GM19438 (cell line): ENCODE measurements around the gene CACNA1G.

ENCODE experiments used
- ATAC-seq: cut with Tn5 transposase; IDR thresholded peaks from one replicate; pipeline ENCODE4 v1.9.1; 2021; ENCODE audit warnings: low read depth; ENCODE audit not compliant: unreplicated experiment

Gene CACNA1G

GRCh38 chr17:50629902-50630301 lies 69.4 kb downstream of the CACNA1G start:
- no peak for ATAC-seq

- no peak for ATAC-seq
Measured at GRCh38 chr17:50630524-50631194, 70.1 kb downstream of the CACNA1G start.

GRCh38 chr17:50631195-50631907 lies 70.8 kb downstream of the CACNA1G start:
- ATAC-seq: no peak

GRCh38 chr17:50631908-50632571 lies 71.5 kb downstream of the CACNA1G start:
- no peak for ATAC-seq

GRCh38 chr17:50632637-50633036 lies 72.1 kb downstream of the CACNA1G start:
- ATAC-seq: no peak

GRCh38 chr17:50633683-50634082 lies 73.2 kb downstream of the CACNA1G start:
- ATAC-seq: no peak

- ATAC-seq: no peak
Measured at GRCh38 chr17:50634224-50634914, 73.9 kb downstream of the CACNA1G start, which contains the start of gene ABCC3. Gene ABCC3, plus strand, starts transcription at chr17:50634881. Its CDS starts 56 bp downstream, at chr17:50634937.

GRCh38 chr17:50634915-50635731 lies 74.6 kb downstream of the CACNA1G start:
- ATAC-seq: no peak

- no peak for ATAC-seq
Measured at GRCh38 chr17:50635732-50635981, 75.1 kb downstream of the CACNA1G start.

GRCh38 chr17:50635982-50636803 lies 75.7 kb downstream of the CACNA1G start:
- no peak for ATAC-seq

GRCh38 chr17:50636804-50637195 lies 76.3 kb downstream of the CACNA1G start:
- no peak for ATAC-seq

- no peak for ATAC-seq
Measured at GRCh38 chr17:50637829-50638605, 77.5 kb downstream of the CACNA1G start.

- no peak for ATAC-seq
Measured at GRCh38 chr17:50638606-50638965, 78.1 kb downstream of the CACNA1G start.

- no peak for ATAC-seq
Measured at GRCh38 chr17:50638966-50639713, 78.6 kb downstream of the CACNA1G start.

- ATAC-seq: no peak
Measured at GRCh38 chr17:50640686-50641351, 80.3 kb downstream of the CACNA1G start.

GRCh38 chr17:50641357-50641756 lies 80.8 kb downstream of the CACNA1G start:
- no peak for ATAC-seq

GRCh38 chr17:50642071-50642721 lies 81.7 kb downstream of the CACNA1G start:
- no peak for ATAC-seq
